Mammary epithelial cell (primary cell): ENCODE data around the gene LUZP4.

Experiments
- CTCF ChIP-seq, 2 donors: IDR thresholded peaks in 1 of 2; conservative IDR thresholded peaks in 1 of 2; 2 replicates each; pipeline ENCODE4 v1.5.1; 2011 to 2012; ENCODE audit warnings: inconsistent platforms in 2 of 2, low read length in 2 of 2, mild to moderate bottlenecking in 2 of 2, control low read depth in 1 of 2, low read depth in 1 of 2; ENCODE audit not compliant: insufficient read depth in 1 of 2; ENCODE audit errors: extremely low read depth in 1 of 2
- EZH2 ChIP-seq: IDR thresholded peaks from 2 replicates; pipeline ENCODE4 v1.6.1; 2012; ENCODE audit warnings: low read length, inconsistent platforms, borderline replicate concordance

- TF ChIP-seq CTCF (conservative IDR thresholded peaks at IDR 0.05 in 1 of 2, IDR thresholded peaks at IDR 0.05 in 1 of 2; ENCODE audit: extremely low read depth in 1 of 2, insufficient read depth in 1 of 2, low read depth in 1 of 2, low read length in 2 of 2): no peak
- no peak for TF ChIP-seq EZH2
These were observed 61.3 kb downstream of the LUZP4 start for GRCh38 chrX:115350711-115351381.
